T-helper 2 cell treated with Interferon-gamma antibody and Interleukin-4, amounts not matched to agents 5 μg/mL and 100 μg/mL, for 36 hours (primary cell): Measurements from ENCODE around the gene C2CD2.
A peak's percentile ranks its signal among the peaks of the same experiment; 100 is the strongest.

Source experiments
- DNase-seq: peaks from one replicate; pipeline ENCODE4 v3.0.0; 2021; ENCODE audit warnings: low spot score
- H3K27ac Mint-ChIP-seq: one replicate; pipeline ENCODE4 v1.8.0; 2021; ENCODE audit warnings: mild to moderate bottlenecking, mixed read lengths
- H3K27me3 Mint-ChIP-seq: one replicate; pipeline ENCODE4 v1.8.0; 2021; ENCODE audit warnings: low read depth, mixed read lengths
- H3K36me3 Mint-ChIP-seq: one replicate; pipeline ENCODE4 v1.8.0; 2021; ENCODE audit warnings: low read depth, mixed read lengths
- H3K4me1 Mint-ChIP-seq: one replicate; pipeline ENCODE4 v1.8.0; 2021; ENCODE audit warnings: low read depth, mixed read lengths
- H3K4me3 Mint-ChIP-seq: one replicate; pipeline ENCODE4 v1.8.0; 2022; ENCODE audit warnings: mild to moderate bottlenecking, moderate library complexity, mixed read lengths
- H3K9me3 Mint-ChIP-seq: one replicate; pipeline ENCODE4 v1.8.0; 2021; ENCODE audit warnings: mixed read lengths

The C2CD2 gene

GRCh38 chr21:41926117-41926806, 27.6 kb downstream of the C2CD2 start:
- Mint-ChIP-seq H3K36me3 (no peaks in the 10 kb centered on the region), H3K9me3 (no peaks in the 10 kb centered on the region), H3K27ac (peak overlapping the region; percentile 96), H3K4me1 (peaks cover 58% of the 10 kb centered on the region), H3K4me3 (peak overlapping the region; percentile 89), H3K27me3 (no peaks in the 10 kb centered on the region)
- DNase-seq, result peak; percentile 23

GRCh38 chr21:41925767-41926116, 28.1 kb downstream of the C2CD2 start:
- Mint-ChIP-seq H3K27me3 (no peaks in the 10 kb centered on the region), H3K36me3 (no peaks in the 10 kb centered on the region), H3K9me3 (no peaks in the 10 kb centered on the region), H3K27ac (peak overlapping the region; percentile 96), H3K4me1 (peaks cover 58% of the 10 kb centered on the region), H3K4me3 (peak overlapping the region; percentile 89)
- DNase-seq, result no peak

DNA sequence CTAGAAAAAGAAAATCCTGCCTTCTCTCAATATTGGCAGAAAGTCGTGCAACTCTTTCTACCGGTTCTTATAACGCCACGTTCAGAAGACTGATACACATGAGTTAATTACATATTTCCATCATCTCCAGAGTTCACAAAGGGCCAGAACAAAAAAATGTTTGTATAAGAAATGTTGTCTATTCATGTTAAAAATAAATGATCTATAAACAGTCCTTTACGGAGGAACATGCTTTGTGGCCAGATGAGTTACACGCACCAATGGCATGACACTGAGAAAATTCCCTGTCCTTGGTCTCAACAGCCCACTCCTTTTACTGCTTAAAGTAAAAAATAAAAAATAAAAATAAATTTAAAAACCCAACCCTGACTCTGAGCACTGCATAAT, 29.5 kb downstream of the C2CD2 start:
- no peak for DNase-seq
- H3K9me3 Mint-ChIP-seq, result no peaks in the 10 kb centered on the region
- H3K27me3 Mint-ChIP-seq, result no peaks in the 10 kb centered on the region
- H3K27ac Mint-ChIP-seq, result no peak overlapping the region
- no peaks in the 10 kb centered on the region for H3K36me3 Mint-ChIP-seq
- peaks cover 51% of the 10 kb centered on the region for H3K4me1 Mint-ChIP-seq
- H3K4me3 Mint-ChIP-seq, result peak overlapping the region; percentile 34

DNA sequence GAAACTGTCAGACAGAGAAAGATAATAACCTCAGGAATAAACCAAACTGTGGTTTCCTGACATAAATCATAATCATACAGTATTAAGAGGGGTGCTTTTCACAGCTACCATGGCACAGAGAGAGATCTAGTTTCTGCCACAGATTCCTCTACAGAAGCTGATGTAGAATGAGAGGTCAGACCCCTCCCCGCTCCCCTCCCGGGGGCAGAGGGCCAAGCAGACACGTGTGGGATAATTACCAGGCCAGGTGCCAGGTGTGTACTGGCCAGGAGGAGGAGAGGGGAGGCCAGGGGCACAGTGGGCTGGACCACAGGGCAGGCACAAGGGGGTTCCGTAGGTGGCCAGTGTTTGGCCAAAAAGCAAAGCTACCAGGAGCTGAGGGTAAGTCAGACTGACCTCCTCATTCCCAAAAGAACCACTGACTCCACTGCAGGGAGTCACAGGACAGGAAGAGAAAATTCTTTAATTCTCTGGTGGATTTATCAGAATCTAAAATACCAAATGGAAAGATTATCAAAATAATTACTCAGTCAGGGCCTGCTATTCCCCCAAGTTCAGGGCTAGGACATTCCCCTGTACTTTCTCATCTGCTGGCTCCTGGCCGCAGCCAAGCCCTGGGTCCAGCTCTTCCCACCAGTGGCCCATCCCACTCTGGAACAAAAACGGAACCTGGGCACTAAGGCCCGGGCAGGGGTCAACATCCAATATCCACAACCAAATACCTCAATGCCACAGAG, 30.0 kb downstream of the C2CD2 start:
- Mint-ChIP-seq H3K9me3 (no peaks in the 10 kb centered on the region), H3K36me3 (no peaks in the 10 kb centered on the region), H3K4me1 (peaks cover 48% of the 10 kb centered on the region), H3K27me3 (no peaks in the 10 kb centered on the region), H3K4me3 (peak overlapping the region; percentile 77), H3K27ac (peak overlapping the region; percentile 67)
- no peak for DNase-seq

DNA sequence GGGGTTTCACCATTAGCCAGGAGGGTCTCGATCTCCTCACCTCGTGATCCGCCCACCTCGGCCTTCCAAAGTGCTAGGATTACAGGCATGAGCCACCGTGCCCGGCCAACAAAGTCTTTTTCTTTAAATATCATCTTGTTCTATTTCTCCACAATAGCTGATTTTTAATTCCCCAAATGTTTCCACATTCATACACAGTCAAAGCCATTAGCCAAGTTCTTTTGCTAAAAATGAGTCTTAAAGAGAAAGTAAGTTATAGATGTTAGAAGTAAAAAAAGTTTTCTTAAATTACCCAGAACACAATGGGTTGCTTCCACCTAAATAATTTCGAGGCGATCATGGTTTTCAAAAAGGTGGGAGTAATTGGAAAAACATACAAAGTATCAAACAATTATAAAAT, 30.6 kb downstream of the C2CD2 start:
- no peaks in the 10 kb centered on the region for H3K36me3 Mint-ChIP-seq
- peaks cover 42% of the 10 kb centered on the region for H3K4me1 Mint-ChIP-seq
- DNase-seq, result no peak
- H3K27me3 Mint-ChIP-seq, result no peaks in the 10 kb centered on the region
- H3K27ac Mint-ChIP-seq, result no peak overlapping the region
- H3K4me3 Mint-ChIP-seq, result peak overlapping the region; percentile 77
- H3K9me3 Mint-ChIP-seq, result no peaks in the 10 kb centered on the region

- DNase-seq, result no peak
- peaks cover 27% of the 10 kb centered on the region for H3K4me1 Mint-ChIP-seq
- no peaks in the 10 kb centered on the region for H3K36me3 Mint-ChIP-seq
- no peak overlapping the region for H3K27ac Mint-ChIP-seq
- no peak overlapping the region for H3K4me3 Mint-ChIP-seq
- no peaks in the 10 kb centered on the region for H3K27me3 Mint-ChIP-seq
- no peaks in the 10 kb centered on the region for H3K9me3 Mint-ChIP-seq
Measured at GRCh38 chr21:41921021-41921420, 32.8 kb downstream of the C2CD2 start.

DNA sequence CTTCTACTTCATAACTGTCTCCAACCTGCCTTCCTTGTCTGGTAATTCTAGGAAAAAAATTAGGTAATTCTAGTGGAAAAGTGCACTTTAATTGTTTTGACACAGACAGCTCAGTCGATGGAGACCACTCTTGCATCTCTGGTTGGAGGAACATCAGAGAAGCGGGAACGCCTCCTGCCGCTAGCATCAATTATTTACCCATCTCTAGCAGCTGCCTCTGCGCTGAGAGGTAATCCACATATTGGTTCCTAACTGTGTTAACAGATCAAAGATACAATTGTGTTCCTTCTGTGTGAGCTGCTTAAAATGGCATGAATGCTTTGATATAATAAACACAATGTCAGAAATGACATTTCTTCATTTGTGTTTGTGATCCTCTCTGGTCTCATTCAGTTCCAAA, 33.3 kb downstream of the C2CD2 start:
- no peaks in the 10 kb centered on the region for H3K27me3 Mint-ChIP-seq
- H3K4me1 Mint-ChIP-seq, result peaks cover 21% of the 10 kb centered on the region
- H3K36me3 Mint-ChIP-seq, result peaks cover 2% of the 10 kb centered on the region
- H3K4me3 Mint-ChIP-seq, result no peak overlapping the region
- H3K27ac Mint-ChIP-seq, result no peak overlapping the region
- DNase-seq, result no peak
- H3K9me3 Mint-ChIP-seq, result no peaks in the 10 kb centered on the region

GRCh38 chr21:41919666-41920398, 34.0 kb downstream of the C2CD2 start:
- Mint-ChIP-seq H3K27ac (no peak overlapping the region), H3K4me1 (peaks cover 17% of the 10 kb centered on the region), H3K4me3 (no peak overlapping the region), H3K36me3 (peaks cover 2% of the 10 kb centered on the region), H3K9me3 (no peaks in the 10 kb centered on the region), H3K27me3 (no peaks in the 10 kb centered on the region)
- DNase-seq, result no peak

DNA sequence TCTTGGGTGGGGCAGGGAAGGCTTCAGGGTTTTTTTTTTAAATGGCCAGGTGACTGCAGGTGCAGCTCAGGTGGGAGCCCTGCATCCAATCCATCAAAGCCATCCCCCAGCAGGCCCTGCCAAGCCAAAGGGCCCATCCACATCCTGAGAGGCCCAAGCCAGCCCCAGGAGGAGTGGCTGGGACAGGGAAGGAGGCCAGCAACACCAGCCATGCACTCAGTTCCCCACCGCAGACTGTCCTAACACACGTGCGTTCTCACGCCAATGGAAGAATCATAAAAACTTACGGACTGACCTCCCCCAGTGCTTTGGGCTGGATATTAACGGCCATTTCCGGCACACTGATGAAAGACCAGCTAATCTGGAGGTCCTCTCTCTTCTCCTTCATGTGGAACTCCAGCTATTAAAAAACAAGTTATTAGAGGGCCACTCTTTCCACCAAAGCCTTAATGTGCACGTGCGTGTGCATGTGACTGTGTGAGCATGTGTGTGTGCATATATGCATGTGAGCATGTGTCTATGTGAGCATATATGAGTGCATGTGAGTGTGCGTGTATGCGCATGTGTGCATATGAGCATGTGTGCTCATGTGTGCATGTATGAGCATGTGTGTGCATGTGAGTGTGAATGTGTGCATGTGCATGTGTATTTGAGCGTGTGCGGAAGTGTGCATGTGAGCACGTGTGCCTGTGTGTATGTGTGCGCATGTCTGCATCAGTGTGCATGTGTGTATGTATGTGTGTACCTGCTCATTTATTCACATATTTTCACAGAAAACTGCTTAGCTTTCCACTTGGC, 35.1 kb downstream of the C2CD2 start:
- Mint-ChIP-seq H3K9me3 (no peaks in the 10 kb centered on the region), H3K27ac (no peak overlapping the region), H3K4me1 (peaks cover 8% of the 10 kb centered on the region), H3K27me3 (no peaks in the 10 kb centered on the region), H3K4me3 (no peak overlapping the region), H3K36me3 (peaks cover 2% of the 10 kb centered on the region)
- DNase-seq, result no peak

DNA sequence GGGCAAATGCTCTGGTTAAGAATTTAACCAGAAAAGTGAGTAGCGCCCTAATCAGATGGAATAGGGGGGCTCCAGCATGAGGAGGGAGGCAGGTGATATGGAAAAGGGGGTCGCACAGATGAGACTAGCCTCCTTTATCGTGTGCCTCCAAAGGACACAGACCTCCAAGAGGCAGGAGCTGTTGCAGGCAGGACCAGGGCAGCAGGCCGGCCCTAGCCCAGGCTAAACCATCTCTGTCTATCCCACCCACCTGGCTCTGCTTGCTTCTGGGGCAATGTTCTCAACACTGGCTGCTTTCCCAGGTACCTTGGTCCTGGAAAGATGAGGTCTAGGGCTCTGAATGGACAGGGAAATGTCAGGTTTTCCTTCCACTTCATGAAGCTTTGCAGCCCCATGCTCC, 36.3 kb downstream of the C2CD2 start:
- no peak overlapping the region for H3K27ac Mint-ChIP-seq
- no peaks in the 10 kb centered on the region for H3K9me3 Mint-ChIP-seq
- H3K27me3 Mint-ChIP-seq, result no peaks in the 10 kb centered on the region
- peaks cover 2% of the 10 kb centered on the region for H3K36me3 Mint-ChIP-seq
- H3K4me3 Mint-ChIP-seq, result no peak overlapping the region
- H3K4me1 Mint-ChIP-seq, result no peaks in the 10 kb centered on the region
- DNase-seq, result no peak

- no peak for DNase-seq
- Mint-ChIP-seq H3K4me3 (no peak overlapping the region), H3K27me3 (no peaks in the 10 kb centered on the region), H3K27ac (no peak overlapping the region), H3K4me1 (no peaks in the 10 kb centered on the region), H3K36me3 (peaks cover 4% of the 10 kb centered on the region), H3K9me3 (no peaks in the 10 kb centered on the region)
Measured at GRCh38 chr21:41916888-41917433, 36.9 kb downstream of the C2CD2 start.

DNA sequence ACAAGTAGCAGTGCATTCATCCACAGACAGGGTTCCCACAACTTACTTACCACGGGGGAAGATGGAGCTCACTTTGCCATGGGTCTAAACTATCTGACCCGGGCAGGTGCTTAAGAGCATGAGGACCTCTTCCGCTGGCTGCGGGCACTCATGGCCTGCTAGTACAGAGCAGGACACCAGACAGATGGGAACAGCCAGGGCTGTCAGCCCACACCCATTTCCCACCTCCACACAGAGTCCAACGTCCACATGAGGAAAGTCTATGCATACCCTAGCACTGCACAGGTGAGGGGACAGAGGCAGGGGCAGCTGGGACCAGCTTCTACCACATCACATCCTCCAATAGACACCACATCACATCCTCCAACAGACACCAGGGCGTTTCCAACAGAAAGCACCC, 38.9 kb downstream of the C2CD2 start:
- Mint-ChIP-seq H3K4me3 (no peak overlapping the region), H3K27me3 (no peaks in the 10 kb centered on the region), H3K9me3 (no peaks in the 10 kb centered on the region), H3K27ac (no peak overlapping the region), H3K4me1 (no peaks in the 10 kb centered on the region), H3K36me3 (peaks cover 12% of the 10 kb centered on the region)
- DNase-seq, result no peak

DNA sequence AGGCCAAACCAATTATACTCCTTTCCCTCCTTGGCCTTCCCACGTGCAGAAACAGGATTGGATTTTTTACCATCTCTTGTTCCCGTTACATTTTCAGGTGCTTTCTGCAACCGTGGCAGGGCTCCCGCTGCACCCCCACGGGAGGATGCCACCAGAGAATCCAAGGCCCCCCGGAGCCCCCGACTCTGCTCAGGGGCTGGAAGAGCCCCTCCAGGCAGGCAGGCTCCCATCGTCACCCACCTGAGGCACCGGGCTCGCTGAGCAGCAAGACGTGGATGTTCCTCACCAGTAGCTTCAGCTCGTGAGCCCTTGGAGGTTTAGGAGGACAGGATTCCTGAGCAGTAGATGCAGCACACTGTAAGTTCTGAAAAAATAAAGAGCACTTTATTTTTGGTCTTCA, 39.5 kb downstream of the C2CD2 start:
- no peaks in the 10 kb centered on the region for H3K4me1 Mint-ChIP-seq
- H3K9me3 Mint-ChIP-seq, result no peaks in the 10 kb centered on the region
- DNase-seq, result no peak
- no peak overlapping the region for H3K27ac Mint-ChIP-seq
- no peaks in the 10 kb centered on the region for H3K27me3 Mint-ChIP-seq
- peaks cover 12% of the 10 kb centered on the region for H3K36me3 Mint-ChIP-seq
- H3K4me3 Mint-ChIP-seq, result no peak overlapping the region
